GM21367 (cell line): ENCODE results near the gene NCR2.

Experiments used
- ATAC-seq: cut with Tn5 transposase; IDR thresholded peaks from one replicate; pipeline ENCODE4 v1.9.1; 2021; ENCODE audit not compliant: unreplicated experiment

The NCR2 gene

DNA sequence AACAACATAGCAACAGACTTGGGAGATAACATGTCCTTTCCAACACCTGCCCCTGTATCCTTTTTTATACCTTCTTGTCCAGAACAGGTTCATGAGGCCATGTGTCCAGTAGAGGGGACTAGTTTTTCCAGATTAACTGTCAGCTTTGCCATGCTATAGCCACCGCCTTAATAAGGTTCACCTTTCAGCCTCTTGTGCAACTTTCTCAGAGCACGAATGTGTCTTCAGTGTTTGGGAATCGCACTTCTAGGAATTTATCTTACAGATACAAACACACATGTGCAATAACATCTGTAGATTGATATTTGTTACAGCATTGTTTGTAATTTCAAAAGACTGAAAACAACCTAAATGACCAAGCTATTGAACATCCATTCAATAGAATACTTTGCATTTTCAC is 21.4 kb downstream of the NCR2 start:
- ATAC-seq: no peak

DNA sequence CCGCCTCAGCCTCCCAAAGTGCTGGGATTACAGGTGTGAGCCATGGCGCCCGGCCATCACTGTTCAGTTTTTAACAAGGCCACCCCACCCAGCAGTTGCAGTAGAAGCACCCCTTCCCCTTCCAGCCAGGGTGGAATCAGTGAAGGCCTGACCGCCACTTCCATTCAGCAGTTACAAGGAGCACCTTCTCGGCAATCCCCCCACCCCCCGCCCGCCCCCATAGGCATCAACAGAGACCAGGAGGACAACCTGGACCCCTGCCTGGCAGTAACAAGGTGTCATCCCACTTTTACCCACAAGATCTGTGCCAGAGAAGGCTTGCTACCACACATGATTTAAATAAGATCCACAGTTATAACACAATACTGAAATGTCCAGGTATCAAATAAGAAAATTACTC is 23.1 kb downstream of the NCR2 start:
- no peak for ATAC-seq

DNA sequence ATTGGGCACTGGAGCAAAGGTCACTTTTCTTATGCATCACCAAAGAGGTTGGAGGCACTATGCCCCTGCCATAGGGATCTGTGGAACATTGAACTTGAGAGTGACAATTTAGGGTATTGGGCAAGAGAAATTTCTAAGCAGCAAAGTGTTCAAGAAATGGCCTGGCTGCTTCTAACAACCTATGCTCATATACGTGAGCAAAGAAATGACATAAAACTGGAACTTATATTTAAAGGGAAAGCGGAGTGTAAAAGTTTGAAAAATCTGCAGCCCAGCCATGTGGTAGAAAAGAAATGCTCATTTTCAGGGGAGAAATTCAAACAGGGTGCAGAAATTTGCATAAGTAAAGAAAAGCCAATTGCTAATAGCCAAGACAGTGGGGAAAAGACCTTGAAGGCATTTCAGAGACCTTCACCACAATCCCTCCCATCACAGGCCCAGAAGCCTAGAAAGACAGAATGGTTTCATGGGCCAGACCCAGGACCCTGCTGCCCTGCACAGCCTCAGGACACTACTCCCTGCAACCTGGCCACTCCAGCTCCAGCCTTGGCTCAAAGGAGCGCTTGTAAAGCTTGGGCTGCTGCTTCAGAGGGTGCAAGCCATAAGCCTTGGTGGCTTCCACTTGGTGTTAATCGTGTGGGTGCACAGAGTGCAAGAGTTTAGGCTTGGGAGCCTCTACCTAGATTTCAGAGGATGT is 24.4 kb downstream of the NCR2 start:
- no peak for ATAC-seq

DNA sequence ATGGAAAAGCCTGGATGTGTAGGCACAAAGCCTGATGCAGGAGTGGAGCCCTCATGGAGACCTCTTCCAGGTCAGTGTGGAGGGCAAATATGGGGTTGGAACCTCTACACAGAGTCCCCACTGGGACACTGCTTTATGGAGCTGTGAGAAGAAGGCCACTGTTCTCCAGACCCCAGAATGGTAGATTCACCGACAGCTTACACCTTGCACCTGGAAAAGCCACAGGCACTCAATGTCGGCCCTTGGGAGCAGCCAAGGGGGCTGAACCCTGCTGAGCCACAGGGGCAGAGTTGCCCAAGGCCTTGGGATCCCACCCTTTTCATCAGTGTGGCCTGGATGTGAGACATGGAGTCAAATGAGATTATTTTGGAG is 24.9 kb downstream of the NCR2 start:
- no peak for ATAC-seq

DNA sequence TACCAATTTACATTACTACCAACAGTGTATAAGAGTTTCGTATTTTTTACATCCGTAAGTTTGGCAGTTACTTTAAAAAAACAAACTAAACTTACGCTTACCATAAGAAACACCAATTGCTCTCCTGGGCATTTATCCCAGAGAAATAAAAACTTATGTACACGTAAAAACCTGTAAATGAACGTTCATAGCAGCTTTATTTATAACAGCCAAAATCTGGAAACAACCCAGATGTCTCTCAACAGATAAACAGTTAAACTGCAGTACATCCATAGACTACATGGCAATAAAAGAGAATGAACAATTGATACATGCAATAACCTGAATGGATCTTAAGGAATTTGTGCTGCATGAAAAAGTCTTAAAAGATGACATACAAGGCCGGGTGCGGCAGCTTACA is 30.7 kb downstream of the NCR2 start:
- no peak for ATAC-seq

DNA sequence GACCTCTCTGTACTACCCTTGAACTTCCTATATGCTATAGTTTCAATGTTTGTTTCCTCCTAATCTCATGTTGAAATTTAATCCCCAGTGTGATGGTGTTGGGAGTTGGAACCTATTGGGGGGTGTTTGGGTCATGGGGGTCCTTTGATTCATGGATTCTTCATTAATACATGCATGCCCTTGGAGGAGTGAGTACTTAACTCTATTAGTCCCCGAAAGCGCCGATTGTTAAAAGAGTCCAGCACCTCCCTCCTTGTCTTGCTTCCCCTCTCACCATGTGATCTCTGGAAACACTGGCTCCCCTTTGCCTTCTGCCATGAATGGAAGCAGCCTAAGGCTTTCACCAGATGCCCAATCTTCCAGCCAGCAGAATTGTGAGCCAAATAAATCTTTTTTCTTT is 31.7 kb downstream of the NCR2 start:
- no peak for ATAC-seq

DNA sequence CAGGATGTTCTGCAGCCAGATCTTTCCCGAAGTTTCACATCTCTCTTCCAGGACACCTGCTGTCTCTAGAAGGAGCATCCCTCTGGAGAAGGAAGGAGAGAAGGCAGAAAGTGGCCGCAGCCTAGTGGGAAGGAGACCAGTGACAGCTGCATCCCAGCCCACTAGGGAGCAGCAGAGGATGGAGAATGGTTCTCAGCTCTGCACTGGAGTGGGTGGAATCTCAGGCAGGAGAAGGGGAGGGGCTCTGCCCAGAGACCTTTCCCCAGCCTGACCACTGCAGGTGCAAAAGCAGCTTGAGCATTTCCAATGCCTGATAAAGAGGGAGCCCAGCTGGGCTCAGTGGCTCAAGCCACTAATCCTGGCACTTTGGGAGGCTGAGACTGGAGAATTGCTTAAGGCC is 32.3 kb downstream of the NCR2 start:
- no peak for ATAC-seq

DNA sequence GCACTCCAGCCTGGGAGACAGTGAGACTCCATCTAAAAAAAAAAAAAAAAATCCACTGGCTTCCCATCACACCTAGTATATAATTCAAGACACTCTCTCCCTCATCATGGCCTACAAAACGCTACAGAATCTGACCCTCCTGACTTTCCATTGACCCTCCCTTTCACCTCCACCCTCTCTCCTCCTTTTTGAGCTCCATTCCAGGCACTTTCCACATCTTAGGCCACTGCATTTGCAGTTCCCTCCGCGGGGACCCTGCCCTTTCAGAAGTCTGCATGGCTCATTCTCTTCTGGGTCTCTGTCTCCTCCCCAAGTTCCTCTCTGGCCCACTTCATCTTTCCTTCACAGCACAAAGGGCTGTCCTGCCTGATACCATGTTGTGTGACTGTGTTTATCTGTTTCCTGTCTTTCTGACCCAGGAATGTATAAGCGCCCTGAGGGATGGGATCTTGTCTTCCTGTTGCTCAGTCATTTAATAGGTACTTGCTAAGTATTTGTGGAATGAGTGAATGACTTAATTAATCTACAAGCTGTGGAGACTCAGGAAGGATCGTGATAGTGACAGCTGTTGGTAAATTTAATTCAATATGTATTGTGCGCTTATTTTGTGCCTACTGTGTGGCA is 35.2 kb downstream of the NCR2 start:
- ATAC-seq: no peak

DNA sequence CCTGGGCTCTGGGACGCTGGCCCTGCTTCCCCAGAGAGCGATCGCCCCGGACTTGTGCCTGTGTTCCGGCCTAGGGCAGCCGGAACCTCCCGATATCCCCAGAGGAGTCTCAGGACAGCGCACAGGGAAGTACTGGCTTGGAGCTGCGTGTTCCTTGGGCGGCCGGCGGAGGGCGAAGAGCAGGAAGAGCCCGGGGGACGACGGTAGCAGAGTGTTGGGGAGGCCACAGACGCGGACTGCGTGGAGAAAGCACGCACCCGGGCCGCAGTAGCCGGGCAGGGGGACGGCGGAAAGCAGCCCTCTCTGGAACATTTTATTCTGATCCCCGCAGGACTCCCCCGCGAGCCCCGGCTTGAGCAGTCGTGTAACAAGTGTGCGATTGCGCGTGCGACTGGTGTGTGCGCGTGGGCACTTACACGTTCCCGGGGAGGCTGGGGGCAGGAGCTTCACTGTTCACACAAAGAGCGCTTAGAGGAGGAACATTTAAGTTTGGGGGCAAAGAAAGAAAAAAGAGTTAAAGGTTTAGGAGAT is 36.1 kb downstream of the NCR2 start:
- no peak for ATAC-seq

DNA sequence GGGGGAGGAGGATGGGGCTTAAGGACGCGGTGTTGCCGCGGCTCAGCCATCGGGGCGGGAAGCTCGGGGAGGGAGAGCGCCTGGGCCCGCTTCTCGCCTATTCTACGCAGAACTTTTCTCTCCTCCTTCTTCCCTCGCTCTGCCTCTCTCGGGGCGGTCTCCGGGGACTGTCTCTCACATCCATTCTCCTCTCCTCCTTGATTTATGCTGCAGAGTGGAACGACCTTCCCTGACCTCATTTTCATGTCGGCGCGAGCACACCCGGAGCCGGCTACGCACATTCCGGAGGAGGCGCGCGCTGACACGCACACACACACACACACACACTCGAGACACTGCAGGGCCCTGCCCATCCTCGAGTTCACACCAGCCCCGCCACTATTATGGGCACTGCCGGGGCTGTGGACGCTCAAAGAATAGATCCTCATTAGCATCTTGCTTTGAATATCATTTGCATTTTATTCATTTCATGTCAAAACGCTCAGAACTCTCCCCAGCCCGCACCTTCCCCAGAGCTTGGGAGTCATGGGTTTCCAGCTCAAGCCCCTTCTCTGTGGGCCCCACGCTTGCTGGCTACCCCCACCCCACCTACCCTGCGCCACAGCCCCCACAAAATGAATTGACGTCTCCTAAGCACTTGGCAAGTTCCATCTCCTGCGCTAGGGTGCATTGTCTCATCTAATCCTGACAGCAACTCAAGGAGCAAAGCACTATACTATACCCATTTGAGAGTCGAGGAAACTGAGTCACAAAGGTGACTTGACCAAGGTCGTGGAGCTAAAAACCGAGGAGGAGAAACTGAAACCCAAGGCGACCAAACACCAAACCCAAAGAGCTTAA is 36.8 kb downstream of the NCR2 start:
- ATAC-seq: no peak

DNA sequence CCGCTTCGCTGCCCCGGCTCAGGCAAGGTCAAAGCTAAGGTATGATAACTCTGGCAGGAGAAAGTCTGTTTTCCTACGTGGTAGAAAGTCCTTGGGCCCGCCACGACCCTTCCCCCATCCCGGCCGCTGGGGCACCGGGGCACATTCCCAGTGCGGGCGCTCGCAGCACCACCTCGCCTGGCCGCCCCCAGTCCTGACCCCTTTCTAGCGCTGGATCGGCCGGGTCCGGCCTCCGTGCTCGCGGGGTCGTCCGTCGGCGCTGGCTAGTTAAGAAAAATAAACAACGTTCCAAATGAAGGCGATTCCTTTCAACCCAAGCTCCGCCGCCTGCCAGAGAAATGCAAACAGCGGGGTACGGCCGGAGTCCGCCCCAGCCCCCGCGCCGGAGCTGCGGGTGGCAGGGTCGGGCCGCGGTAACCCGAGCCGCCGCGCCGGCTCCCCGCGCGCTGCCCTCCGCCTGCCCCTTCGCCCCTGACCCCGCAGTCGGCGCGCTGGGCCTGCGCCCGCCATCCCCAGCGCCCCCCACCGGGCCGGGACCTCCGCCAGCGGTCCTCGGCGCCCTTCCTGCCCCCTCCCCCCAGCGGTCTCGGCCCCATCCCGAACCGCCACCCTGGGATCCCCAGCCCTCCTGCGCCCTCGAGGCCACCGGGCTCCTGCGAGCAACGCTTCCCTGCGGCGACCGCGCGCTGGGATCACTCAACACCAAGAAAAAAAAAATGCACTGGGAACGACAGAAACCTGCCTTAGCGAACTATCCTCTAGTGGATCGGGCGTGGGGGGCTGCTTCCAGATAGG is 37.6 kb downstream of the NCR2 start:
- no peak for ATAC-seq

DNA sequence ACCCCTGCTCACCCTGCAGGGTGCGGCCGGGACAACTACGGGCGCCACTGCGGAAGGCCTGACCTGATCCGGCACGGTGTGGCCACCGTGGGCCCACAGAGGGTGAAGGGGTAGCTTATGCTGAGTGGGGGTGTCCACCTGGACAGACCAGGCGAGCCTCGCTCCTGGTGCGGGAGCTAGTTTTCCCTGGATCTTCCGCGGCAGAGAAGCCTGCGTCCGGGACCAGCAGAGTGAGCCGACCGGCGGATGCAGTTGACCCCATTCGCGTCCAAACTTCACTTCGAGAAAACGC is 38.2 kb downstream of the NCR2 start:
- ATAC-seq: no peak

DNA sequence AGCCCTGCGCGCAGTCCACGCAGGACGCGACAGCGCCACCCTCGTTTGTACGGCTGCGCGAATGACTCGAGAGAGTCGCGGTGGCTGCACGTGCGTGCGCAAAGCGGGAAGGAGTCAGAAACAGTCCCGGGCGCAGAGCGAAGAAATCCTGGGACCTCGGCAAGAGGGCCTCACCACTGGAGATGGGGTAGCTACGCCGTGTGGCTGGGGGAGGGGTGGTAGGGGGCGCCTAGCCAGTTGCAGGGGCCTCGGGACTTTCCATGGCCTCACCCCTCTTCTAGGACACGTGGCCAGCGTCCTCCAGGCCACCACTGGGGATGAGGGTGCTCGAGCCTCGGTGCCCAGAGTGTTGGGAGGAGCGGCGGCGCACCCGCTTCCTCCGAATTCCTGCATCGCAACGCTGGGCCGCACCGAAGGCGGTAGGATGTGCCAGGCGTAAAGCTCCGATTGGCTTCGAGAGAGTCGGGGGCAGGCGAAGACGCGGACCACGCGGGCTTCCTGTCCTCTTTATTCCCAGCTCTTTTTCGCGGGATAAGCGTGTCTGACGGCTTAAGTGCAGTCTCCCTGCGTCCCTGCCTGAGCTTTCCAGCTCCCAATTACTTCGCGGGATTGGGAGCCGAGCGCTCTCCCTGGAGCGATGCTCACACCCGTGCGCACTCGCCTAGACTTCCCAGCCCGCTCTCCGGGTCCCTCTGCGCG is 38.7 kb downstream of the NCR2 start:
- ATAC-seq: no peak

DNA sequence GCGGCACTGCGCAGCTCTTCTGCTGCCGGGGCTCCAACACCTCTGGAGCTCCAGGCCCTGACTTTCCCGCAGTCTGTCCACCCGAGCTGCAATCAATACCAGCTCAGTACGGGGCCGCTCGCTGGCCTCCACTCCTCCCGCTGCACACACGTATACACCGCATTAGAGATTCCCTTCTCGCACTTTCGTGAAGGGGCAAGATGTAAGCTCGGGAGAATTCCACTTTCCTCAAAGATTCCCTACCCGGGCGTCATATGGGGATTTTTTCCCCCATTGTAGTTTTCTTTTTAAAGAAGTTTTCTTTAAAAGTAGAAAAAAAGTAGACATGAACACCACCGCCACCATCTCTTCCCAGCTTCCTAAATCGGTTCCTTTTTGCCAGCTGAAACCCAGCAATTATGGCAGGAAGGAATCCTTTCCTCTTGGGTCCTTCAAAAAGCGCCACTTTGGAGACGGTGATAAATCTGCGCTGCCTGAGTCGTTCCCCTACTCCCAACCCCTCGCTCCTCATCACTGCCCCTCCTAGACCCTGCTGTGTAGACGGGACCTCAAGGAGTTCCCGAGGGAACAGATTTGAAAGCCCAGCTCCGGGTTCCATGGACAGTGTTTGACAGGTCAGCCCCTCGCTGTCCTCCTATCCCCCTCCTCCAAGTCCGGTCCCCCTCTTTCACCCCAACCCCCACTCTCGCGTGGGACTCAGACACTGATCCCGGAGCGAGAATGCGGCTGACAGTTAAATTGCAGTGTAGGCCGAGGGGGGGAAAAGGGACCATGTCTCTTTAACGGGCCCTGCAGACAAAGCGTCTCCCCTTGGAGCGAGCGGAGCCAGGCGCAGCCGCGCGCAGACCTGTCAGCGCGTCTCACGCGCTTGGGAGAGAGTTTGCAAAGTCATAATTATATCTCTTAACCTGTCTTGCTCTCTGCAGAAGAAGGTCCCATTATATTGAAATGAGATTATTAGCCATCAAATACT is 39.5 kb downstream of the NCR2 start:
- ATAC-seq: no peak

DNA sequence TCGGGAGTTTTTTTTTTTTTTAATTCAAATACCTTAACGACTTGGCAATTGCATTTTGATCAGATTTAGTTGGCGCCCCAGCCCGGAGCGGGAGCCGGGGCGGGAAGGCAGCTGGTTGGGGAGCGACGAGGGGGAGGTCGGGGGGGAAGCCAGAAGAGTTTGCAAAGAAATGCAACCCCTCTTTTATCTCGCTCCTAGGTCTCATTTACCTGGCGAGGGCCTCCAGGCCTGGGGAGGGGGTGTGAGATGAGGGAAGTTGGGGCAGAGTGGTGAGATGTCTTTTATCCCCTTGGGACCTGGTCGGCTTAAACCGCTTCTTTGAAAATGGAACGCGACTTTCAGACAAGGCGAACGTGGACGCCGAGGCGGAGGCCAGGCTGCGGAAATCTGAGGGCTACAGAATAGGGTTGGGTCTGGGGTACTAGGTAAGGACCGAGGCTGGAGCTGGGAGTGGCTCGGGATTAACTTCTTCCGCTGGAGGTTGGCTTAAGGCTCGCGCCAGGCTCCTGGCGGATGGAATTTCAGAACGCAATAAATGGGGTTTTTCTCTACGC is 40.3 kb downstream of the NCR2 start:
- ATAC-seq: no peak

DNA sequence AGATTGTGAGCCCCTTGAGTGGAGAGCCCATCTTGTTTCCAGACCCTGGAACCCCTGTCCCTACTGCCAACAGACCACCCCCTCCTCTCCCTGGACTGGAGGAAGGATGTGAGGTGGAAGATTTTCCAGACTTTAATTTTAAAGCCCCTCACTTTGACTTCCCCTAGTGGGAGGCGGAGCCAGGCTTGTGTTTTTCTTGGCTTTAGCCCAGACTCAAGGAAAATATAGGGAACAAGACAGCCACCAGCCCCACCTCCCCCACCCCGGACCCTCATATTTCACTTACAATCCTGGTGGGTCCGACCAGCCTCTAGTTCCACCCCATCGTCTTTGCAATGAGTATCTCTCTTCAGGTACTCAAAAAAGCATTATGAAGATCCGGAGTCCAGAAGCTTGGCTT is 40.8 kb downstream of the NCR2 start:
- no peak for ATAC-seq

DNA sequence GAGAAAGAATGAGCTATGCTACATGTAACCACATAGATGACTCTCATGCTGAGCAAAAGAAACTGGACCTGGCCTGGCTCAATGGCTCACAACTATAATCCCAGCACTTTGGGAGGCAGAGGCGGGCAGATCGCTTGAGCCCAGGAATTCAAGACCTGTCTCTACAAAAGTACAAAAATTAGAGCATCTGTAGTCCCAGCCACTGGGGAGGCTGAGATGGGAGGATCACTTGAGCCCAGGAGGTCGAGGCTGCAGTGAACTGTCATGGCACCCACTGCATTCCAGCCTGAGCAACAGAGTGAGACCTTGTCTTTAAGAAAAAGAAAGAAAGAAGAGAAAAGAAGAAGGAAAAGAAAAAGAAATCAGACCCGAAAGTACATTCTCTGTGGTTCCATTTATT is 41.7 kb downstream of the NCR2 start:
- ATAC-seq: no peak

DNA sequence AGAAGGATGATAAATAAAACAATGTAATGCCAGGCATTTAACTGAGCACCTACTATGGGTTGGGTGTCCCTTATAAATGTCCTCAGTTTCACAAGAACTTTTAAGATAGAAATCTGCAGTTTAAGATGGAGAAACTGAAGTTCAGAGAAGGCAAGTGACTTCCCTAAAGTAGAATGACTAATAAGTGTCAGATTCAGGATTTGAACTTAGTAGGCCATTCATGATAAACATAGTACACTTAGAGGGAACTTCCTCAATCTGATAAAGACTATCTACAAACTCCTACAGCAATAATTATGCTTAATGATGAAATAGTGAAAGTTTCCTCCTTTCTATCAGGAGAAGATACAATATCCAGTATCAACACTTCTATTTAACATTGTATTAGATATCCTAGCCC is 43.9 kb downstream of the NCR2 start:
- ATAC-seq: no peak

DNA sequence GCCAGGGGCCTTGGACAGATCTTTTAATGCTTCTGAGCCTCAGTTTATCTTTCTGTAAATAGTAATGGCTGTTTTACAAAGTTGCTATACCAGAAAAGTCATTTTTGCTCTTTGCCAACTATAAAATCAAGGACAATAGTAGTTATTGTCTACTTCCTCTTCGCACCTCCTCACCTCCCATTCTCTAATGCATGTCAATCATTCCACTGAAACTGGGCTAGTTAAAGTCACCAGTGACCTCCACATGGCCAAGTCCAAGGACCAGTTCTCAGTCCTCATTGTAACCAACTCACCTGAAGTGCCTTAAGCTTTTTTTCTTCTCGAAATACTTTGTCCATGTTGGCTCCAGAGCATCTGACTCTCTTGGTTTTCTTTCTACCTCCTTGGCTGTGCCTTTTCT is 51.2 kb downstream of the NCR2 start:
- no peak for ATAC-seq
